ENCODE results near the gene BMP8B. TPM values are rescaled to one million over a fixed set of nuclear protein-coding genes. Genes with fewer than 3 reads are reported as not detected.

BMP8B gene
- polyA plus RNA-seq, 2 of the 4 experiments (the other 2 are of a cell fraction) = 2.5 to 3.1 TPM

GRCh38 chr1:39726600-39726999, 62.1 kb downstream of the BMP8B start:
- TF ChIP-seq FOSB (CRISPR knock-in tag; IDR thresholded peaks at IDR 0.05) = no peak
- TF ChIP-seq BHLHE40 (IDR thresholded peaks at IDR 0.05; ENCODE audit: low read depth, low read length) = no peak
- TF ChIP-seq NFE2L2 (conservative IDR thresholded peaks at IDR 0.05; ENCODE audit: low read length) = no peak
- no peak for TF ChIP-seq CHD2 (IDR thresholded peaks at IDR 0.05; ENCODE audit: low read length, partially characterized antibody)
- TF ChIP-seq ZNF302 (CRISPR knock-in tag; IDR thresholded peaks at IDR 0.05) = no peak
- TF ChIP-seq BCL3 (IDR thresholded peaks at IDR 0.05) = no peak
- no peak for TF ChIP-seq EHF (CRISPR knock-in tag; IDR thresholded peaks at IDR 0.05)
- TF ChIP-seq MYC (IDR thresholded peaks at IDR 0.05; ENCODE audit: borderline replicate concordance, low read length) = no peak
- no peak for TF ChIP-seq ELK1 (IDR thresholded peaks at IDR 0.05; ENCODE audit: low read depth, low read length)
- TF ChIP-seq HES2 (IDR thresholded peaks at IDR 0.05) = no peak
- TF ChIP-seq NR3C1 (IDR thresholded peaks at IDR 0.05) = no peak
- TF ChIP-seq HOXB13 (CRISPR knock-in tag; IDR thresholded peaks at IDR 0.05; ENCODE audit: low read depth) = no peak
- no peak for TF ChIP-seq CBX8 (IDR thresholded peaks at IDR 0.05)
- TF ChIP-seq CEBPB (IDR thresholded peaks at IDR 0.05) = no peak
- no peak for TF ChIP-seq CBX2 (IDR thresholded peaks at IDR 0.05; ENCODE audit: borderline replicate concordance, low read depth)
- TF ChIP-seq POLR2AphosphoS2 (conservative IDR thresholded peaks at IDR 0.05; ENCODE audit: low read length) = no peak
- no peak for TF ChIP-seq POLR2A (IDR thresholded peaks at IDR 0.05; ENCODE audit: low read length)
- FAIRE-seq (no peak), ATAC-seq (no peak), DNase-seq (ENCODE audit: low read depth in 1 of 2, low spot score in 1 of 2) (no peak)
- H3K4me3 ChIP-seq = no peak overlapping the region
- CTCF ChIA-PET = interaction anchor here (0.7 to 1.0 kb wide), 2 partner anchors 193 to 247 kb away, joined by 3 to 4 read pairs; no protein-coding TSS in a partner anchor
- no peaks in the 10 kb centered on the region for H3K9me3 ChIP-seq
- 74% methylated on average over 3 of the region's 3 CpGs for WGBS (ENCODE audit: missing lambda C conversion rate)
- no peak overlapping the region for H3K4me2 ChIP-seq
- no peak overlapping the region for H3K27ac ChIP-seq
- POLR2A ChIA-PET = no interaction called here
- H3K4me1 ChIP-seq = no peaks in the 10 kb centered on the region

GRCh38 chr1:39722495-39722894, 66.2 kb downstream of the BMP8B start:
- ATAC-seq (peak in 1 of 2 experiments; percentile 48; a peak in 1 of 6 replicates), DNase-seq (ENCODE audit: low read depth in 1 of 2, low spot score in 1 of 2) (peak in 1 of 2 experiments; percentile 26), FAIRE-seq (no peak)
- Histone ChIP-seq H3K27ac (no peak overlapping the region), H3K4me2 (no peak overlapping the region), H3K4me1 (no peaks in the 10 kb centered on the region), H3K4me3 (no peak overlapping the region), H3K9me3 (no peaks in the 10 kb centered on the region)
- WGBS (ENCODE audit: missing lambda C conversion rate) = 5% methylated on average over 2 of the region's 2 CpGs
- POLR2A ChIA-PET = no interaction called here
- CTCF ChIA-PET = interaction anchor here (1.4 kb wide), 1 partner anchor 117 kb away, joined by 6 read pairs; no protein-coding TSS in a partner anchor
- TF ChIP-seq HOXB5 (CRISPR knock-in tag; IDR thresholded peaks at IDR 0.05) = no peak
- TF ChIP-seq HOXB13 (CRISPR knock-in tag; IDR thresholded peaks at IDR 0.05; ENCODE audit: low read depth) = no peak
- no peak for TF ChIP-seq REST (IDR thresholded peaks at IDR 0.05)
- no peak for TF ChIP-seq HMGXB4 (CRISPR knock-in tag; IDR thresholded peaks at IDR 0.05; ENCODE audit: borderline replicate concordance)
- no peak for TF ChIP-seq CEBPB (IDR thresholded peaks at IDR 0.05)
- no peak for TF ChIP-seq GATA3 (IDR thresholded peaks at IDR 0.05; ENCODE audit: borderline replicate concordance)
- TF ChIP-seq CHD2 (IDR thresholded peaks at IDR 0.05; ENCODE audit: low read length, partially characterized antibody) = no peak
- TF ChIP-seq BCL3 (IDR thresholded peaks at IDR 0.05) = no peak
